BE2C (cell line): Measurements from ENCODE around the gene MAJIN.
"Not testable (repeated sequence)": the region's sequence is repeated elsewhere in the genome, so short reads cannot be mapped to it uniquely, and the experiment has no call there.

ENCODE experiments used
- DNase-seq: peaks from one replicate; pipeline ENCODE4 v3.0.0-alpha.2; 2020
- H3K27me3 ChIP-seq: fragments of 250-450 bp; sonication (Bioruptor Pico); 2 replicates; pipeline ENCODE4 v1.5.1; 2020; ENCODE audit warnings: mild to moderate bottlenecking
- H3K36me3 ChIP-seq: fragments of 250-450 bp; sonication (Bioruptor Pico); 2 replicates; pipeline ENCODE4 v1.5.1; 2020; ENCODE audit warnings: mild to moderate bottlenecking
- H3K4me1 ChIP-seq: fragments of 250-450 bp; sonication (Bioruptor Pico); 2 replicates; pipeline ENCODE4 v1.5.1; 2020
- H3K4me3 ChIP-seq: 2 replicates; pipeline ENCODE4 v1.5.1; 2011; ENCODE audit warnings: low read depth, low read length
- H3K9me3 ChIP-seq: fragments of 250-450 bp; sonication (Bioruptor Pico); 2 replicates; pipeline ENCODE4 v1.5.1; 2020
- TF ChIP-seq, protein P1 (sequence below): IDR thresholded peaks from 2 replicates; pipeline ENCODE4 v1.5.1; 2012; ENCODE audit warnings: mild to moderate bottlenecking, low read depth, low read length

MAJIN gene

GRCh38 chr11:65014726-65015227 lies 42.9 kb upstream of the MAJIN start:
- TF ChIP-seq, protein P1, sequence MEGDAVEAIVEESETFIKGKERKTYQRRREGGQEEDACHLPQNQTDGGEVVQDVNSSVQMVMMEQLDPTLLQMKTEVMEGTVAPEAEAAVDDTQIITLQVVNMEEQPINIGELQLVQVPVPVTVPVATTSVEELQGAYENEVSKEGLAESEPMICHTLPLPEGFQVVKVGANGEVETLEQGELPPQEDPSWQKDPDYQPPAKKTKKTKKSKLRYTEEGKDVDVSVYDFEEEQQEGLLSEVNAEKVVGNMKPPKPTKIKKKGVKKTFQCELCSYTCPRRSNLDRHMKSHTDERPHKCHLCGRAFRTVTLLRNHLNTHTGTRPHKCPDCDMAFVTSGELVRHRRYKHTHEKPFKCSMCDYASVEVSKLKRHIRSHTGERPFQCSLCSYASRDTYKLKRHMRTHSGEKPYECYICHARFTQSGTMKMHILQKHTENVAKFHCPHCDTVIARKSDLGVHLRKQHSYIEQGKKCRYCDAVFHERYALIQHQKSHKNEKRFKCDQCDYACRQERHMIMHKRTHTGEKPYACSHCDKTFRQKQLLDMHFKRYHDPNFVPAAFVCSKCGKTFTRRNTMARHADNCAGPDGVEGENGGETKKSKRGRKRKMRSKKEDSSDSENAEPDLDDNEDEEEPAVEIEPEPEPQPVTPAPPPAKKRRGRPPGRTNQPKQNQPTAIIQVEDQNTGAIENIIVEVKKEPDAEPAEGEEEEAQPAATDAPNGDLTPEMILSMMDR, result no peak
- Histone ChIP-seq H3K4me1 (no peaks in the 10 kb centered on the region), H3K27me3 (no peaks in the 10 kb centered on the region), H3K4me3 (peak overlapping the region; percentile 62), H3K9me3 (no peaks in the 10 kb centered on the region), H3K36me3 (peaks cover 6% of the 10 kb centered on the region; the same call in 1 of the 2 replicates)
- no peak for DNase-seq

GRCh38 chr11:65013888-65014725 lies 42.2 kb upstream of the MAJIN start, which contains the start of gene ARL2:
TSS of gene ARL2 (plus strand) at chr11:65014160. CDS start at chr11:65014208, 48 bp downstream.
- Histone ChIP-seq H3K9me3 (no peaks in the 10 kb centered on the region), H3K36me3 (peaks cover 6% of the 10 kb centered on the region; the same call in 1 of the 2 replicates), H3K27me3 (no peaks in the 10 kb centered on the region), H3K4me3 (peak within 1 kb of the TSS; percentile 62), H3K4me1 (no peaks in the 10 kb centered on the region)
- peak; percentile 91 for DNase-seq
- TF ChIP-seq, protein P1, result peak; percentile 30; the same call in 1 of the 2 replicates

- Histone ChIP-seq H3K4me1 (no peaks in the 10 kb centered on the region), H3K4me3 (peak overlapping the region; percentile 62), H3K36me3 (peaks cover under 1% of the 10 kb centered on the region; the same call in 1 of the 2 replicates), H3K27me3 (no peaks in the 10 kb centered on the region), H3K9me3 (no peaks in the 10 kb centered on the region)
- TF ChIP-seq, protein P1, result peak; percentile 56; the same call in 1 of the 2 replicates
- DNase-seq, result peak; percentile 84
Observed at GRCh38 chr11:65013130-65013887, 41.4 kb upstream of the MAJIN start.

DNA sequence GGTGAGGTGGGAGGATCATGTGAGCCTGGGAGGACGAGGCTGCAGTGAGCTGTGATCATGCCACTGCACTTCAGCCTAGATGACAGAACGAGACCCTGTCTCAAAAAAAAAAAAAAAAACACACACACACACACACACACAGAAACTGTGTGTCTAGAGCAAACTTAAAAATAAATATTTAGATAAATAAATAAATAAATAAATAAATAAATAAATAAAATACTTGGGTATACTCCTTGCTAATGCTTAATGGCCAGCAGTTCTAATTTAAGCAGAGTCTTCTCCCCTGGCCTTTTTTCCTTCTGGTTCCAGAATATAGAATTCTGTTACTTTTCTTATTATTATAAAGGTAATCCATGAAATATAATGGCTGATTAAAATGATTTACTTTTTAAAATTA lies 37.0 kb upstream of the MAJIN start:
- TF ChIP-seq, protein P1, result no peak
- no peak for DNase-seq
- H3K9me3 ChIP-seq, result no peaks in the 10 kb centered on the region
- no peaks in the 10 kb centered on the region for H3K4me1 ChIP-seq
- H3K36me3 ChIP-seq, result no peaks in the 10 kb centered on the region
- H3K4me3 ChIP-seq, result no peak overlapping the region
- no peaks in the 10 kb centered on the region for H3K27me3 ChIP-seq

DNA sequence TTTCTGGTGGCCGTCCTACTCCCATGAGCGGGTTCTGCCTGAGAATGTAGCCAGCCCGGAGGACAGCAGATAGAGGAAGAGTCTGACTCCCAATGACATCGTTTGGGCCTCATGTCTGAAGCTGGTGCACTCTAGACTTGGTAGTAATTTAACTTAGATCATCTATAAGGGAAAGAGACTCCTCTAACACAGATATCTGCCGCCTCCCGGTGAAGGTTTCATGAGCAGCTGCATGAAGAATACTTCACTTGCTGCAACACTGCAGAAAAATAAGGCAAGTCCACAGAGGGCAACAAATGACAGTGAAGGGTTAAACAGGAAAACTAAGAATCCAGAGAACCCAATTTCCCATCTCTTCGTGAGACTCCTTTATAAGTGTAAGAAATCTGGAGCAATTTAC lies 36.1 kb upstream of the MAJIN start:
- DNase-seq, result no peak
- TF ChIP-seq, protein P1, result no peak
- Histone ChIP-seq H3K4me1 (no peaks in the 10 kb centered on the region), H3K27me3 (no peaks in the 10 kb centered on the region), H3K9me3 (no peaks in the 10 kb centered on the region), H3K4me3 (no peak overlapping the region), H3K36me3 (no peaks in the 10 kb centered on the region)

- H3K4me3 ChIP-seq, H3K4me1 ChIP-seq, H3K27me3 ChIP-seq, H3K36me3 ChIP-seq, H3K9me3 ChIP-seq, DNase-seq: not testable (repeated sequence)
Observed at GRCh38 chr11:65003968-65004367, 32.1 kb upstream of the MAJIN start.
